Neutrophil (primary cell): Measurements from ENCODE around the gene MX1.

Experiments
- H3K27ac ChIP-seq: fragments of 200-600 bp; sonication (generic); 2 replicates; pipeline ENCODE4 v1.5.1; 2016; ENCODE audit warnings: mild to moderate bottlenecking, moderate library complexity
- H3K27me3 ChIP-seq: fragments of 200-600 bp; sonication (generic); 2 replicates; pipeline ENCODE4 v1.6.0; 2016; ENCODE audit warnings: mild to moderate bottlenecking
- H3K36me3 ChIP-seq: fragments of 200-600 bp; sonication (generic); 2 replicates; pipeline ENCODE4 v1.5.1; 2017
- H3K4me1 ChIP-seq, 2 experiments: fragments of 200-600 bp in 1 of 2; sonication (generic) in 1 of 2; 1 replicate in 1 of 2; 2 replicates in 1 of 2; pipeline versions ENCODE4 v1.5.1 to v1.6.1; 2013 to 2016; ENCODE audit warnings: low read depth in 1 of 2, low read length in 1 of 2, mild to moderate bottlenecking in 1 of 2, moderate library complexity in 1 of 2; ENCODE audit not compliant: control insufficient read depth in 1 of 2, insufficient read depth in 1 of 2
- H3K4me3 ChIP-seq, 2 experiments: fragments of 200-600 bp in 1 of 2; sonication (generic) in 1 of 2; 1 replicate in 1 of 2; 2 replicates in 1 of 2; pipeline ENCODE4 v1.5.1; 2013 to 2016; ENCODE audit warnings: low read depth in 1 of 2, low read length in 1 of 2, mild to moderate bottlenecking in 1 of 2, moderate library complexity in 1 of 2
- H3K9me3 ChIP-seq: fragments of 200-600 bp; sonication (generic); 2 replicates; pipeline ENCODE4 v1.5.1; 2016
- TF ChIP-seq, protein P1 (sequence below): fragments of 200-600 bp; sonication (generic); IDR thresholded peaks from 2 replicates; pipeline ENCODE4 v1.5.1; 2016; ENCODE audit warnings: antibody characterized with exemption

The MX1 gene

DNA sequence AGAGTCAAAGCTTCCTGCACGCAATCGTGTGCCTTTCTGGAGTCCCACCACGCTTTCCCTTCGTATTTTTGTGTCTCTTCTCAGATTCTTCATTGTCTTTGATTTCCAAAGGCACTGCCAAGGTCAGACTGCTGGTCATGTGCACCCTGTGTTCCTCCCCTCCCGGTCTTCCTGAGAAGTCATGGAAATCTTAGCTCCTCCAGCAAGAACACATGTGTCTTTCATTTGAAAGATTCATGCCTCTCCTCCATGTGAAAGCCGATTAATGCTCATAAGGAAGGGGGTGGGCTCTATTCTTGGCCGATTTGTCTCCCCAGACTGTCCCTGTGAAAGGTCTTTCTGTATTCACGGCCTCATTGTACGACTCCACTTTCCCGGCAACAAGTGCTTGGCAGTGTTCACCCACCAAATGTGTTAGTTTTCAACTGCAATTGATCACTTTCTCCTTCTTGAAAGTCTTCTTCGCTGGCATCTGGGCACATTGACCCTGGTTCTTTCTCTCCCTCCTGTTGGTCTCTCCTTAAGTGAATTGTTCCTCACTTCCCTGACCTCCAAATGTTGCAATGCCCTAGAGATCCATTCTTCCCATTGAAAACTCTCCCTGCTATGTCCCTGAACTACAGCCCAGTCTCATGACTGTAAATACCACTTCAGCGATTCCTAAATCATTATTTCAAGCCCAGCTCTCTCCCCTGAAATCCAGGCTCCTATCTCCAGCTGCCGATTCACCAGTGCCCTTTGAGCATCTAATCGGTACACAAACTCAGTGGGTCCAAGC is 38.8 kb upstream of the MX1 start:
- Histone ChIP-seq H3K4me1 (no peaks in the 10 kb centered on the region), H3K9me3 (no peaks in the 10 kb centered on the region), H3K36me3 (peaks cover 100% of the 10 kb centered on the region), H3K27me3 (no peaks in the 10 kb centered on the region), H3K27ac (peak overlapping the region; percentile 16), H3K4me3 (no peak overlapping the region)
- TF ChIP-seq, protein P1, sequence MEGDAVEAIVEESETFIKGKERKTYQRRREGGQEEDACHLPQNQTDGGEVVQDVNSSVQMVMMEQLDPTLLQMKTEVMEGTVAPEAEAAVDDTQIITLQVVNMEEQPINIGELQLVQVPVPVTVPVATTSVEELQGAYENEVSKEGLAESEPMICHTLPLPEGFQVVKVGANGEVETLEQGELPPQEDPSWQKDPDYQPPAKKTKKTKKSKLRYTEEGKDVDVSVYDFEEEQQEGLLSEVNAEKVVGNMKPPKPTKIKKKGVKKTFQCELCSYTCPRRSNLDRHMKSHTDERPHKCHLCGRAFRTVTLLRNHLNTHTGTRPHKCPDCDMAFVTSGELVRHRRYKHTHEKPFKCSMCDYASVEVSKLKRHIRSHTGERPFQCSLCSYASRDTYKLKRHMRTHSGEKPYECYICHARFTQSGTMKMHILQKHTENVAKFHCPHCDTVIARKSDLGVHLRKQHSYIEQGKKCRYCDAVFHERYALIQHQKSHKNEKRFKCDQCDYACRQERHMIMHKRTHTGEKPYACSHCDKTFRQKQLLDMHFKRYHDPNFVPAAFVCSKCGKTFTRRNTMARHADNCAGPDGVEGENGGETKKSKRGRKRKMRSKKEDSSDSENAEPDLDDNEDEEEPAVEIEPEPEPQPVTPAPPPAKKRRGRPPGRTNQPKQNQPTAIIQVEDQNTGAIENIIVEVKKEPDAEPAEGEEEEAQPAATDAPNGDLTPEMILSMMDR: no peak

DNA sequence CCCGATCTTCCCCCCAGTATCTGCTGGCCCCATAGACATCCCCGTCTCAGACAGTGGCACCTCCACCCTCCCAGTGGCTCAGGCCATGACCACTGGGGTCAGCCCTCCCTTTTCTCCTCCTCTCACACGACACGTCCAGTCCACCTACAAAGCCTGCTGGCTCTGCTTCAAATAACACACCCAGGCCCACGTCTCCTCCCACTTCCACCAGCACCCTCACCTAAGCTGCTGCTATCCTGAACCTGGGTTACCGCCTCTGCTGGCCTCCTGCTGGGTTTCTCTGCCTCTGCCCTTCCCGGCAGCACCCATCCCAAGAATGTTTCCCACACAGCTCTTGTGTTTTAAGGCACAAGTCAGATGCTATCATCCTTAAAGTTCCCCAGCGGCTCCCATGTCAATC is 38.2 kb upstream of the MX1 start:
- peaks cover 100% of the 10 kb centered on the region for H3K36me3 ChIP-seq
- TF ChIP-seq, protein P1: no peak

DNA sequence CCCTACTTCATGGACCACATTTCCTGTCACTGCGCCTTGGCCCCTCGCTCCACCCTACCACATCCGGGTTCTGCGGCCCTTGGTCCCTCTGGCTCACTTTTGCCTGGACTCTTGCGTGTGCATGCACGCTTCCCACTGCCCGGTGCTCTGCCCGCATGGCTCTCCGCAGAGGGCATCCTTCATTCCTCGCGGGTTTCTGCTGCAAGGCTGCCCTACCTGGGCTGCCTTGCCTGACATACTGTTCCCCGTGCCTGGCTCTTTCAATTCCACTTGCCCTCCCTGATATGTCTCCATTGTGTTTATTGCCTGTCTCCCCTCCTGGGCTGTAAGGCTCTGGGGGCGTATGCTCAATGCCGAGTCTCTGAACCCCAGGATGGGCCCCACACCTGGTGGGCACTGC is 37.8 kb upstream of the MX1 start:
- H3K9me3 ChIP-seq: no peaks in the 10 kb centered on the region
- no peak overlapping the region for H3K4me3 ChIP-seq
- H3K27ac ChIP-seq: no peak overlapping the region
- H3K36me3 ChIP-seq: peaks cover 98% of the 10 kb centered on the region
- H3K4me1 ChIP-seq: no peaks in the 10 kb centered on the region
- TF ChIP-seq, protein P1: no peak
- H3K27me3 ChIP-seq: no peaks in the 10 kb centered on the region

More for the DNA sequence above, 38.2 kb upstream of the MX1 start:
- H3K4me1 ChIP-seq: no peaks in the 10 kb centered on the region
- no peaks in the 10 kb centered on the region for H3K27me3 ChIP-seq
- no peaks in the 10 kb centered on the region for H3K9me3 ChIP-seq
- H3K4me3 ChIP-seq: no peak overlapping the region
- peak overlapping the region; percentile 16 for H3K27ac ChIP-seq

DNA sequence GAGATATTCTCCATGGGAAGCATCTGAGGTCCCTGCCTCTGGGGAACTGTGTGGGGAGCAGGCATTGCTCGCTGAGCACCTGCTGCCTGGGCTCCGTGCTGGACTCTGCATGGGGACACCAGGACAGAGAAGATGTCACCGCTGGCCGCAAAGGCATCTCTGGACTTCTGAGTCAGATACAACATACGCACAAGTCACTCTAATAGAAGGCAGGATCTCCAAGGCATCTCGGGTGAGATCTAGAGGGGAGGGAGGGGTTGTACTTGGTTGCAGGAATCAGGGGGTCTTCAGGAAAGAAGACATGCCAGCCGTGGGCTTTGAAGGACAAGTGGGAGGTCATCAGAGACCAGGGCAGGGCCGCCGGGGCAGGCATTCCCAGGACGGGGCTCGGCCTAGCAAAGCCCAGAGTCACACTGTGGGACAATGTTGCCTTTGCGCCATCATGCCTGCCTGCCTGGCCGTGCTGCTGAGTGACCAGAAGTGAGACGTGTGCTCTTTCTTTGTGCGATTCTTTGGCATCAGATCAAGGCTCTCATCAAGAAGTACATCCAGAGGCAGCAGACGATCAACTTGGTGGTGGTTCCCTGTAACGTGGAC is 35.9 kb upstream of the MX1 start:
- peaks cover under 1 to 2% of the 10 kb centered on the region in 2 experiments for H3K4me1 ChIP-seq
- no peak overlapping the region for H3K27ac ChIP-seq
- no peak overlapping the region for H3K4me3 ChIP-seq
- TF ChIP-seq, protein P1: no peak
- no peaks in the 10 kb centered on the region for H3K9me3 ChIP-seq
- no peaks in the 10 kb centered on the region for H3K27me3 ChIP-seq
- peaks cover 96% of the 10 kb centered on the region for H3K36me3 ChIP-seq

DNA sequence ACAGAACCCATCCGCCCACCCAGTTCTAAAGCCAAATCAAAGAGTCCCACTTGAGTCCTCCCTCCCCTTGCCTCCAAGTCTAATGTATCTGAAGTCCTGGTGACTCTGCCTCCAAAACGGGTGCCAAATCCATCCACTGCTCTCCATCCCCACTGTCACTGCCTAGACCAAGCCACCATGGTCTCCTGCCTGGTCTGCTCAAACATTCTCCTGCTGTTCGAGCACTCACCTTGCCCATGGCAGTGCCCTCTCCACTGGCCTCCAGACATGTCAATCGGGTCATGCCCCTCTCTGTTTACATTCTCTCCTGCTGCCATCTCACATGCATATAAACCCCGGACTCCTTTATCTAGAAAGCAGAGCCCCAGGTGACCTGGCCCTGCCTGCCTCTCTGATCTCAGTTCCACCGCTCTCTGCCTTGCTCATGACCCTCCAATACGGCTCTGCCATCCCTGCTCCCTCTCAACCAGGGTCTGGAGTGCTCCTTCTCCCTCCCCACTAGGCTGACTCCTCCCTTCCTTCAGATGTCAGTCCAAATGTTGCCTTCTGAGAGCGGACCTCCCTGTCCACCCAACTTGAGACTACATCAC is 32.1 kb upstream of the MX1 start:
- Histone ChIP-seq H3K4me1 (peaks cover 34 to 35% of the 10 kb centered on the region in 2 experiments), H3K36me3 (peaks cover 96% of the 10 kb centered on the region), H3K27ac (peak overlapping the region; percentile 3), H3K9me3 (no peaks in the 10 kb centered on the region), H3K27me3 (no peaks in the 10 kb centered on the region), H3K4me3 (no peak overlapping the region)
- TF ChIP-seq, protein P1: no peak
